Measurements from ENCODE around the gene LRP8.

- no peak for TF ChIP-seq EZH2phosphoT487 (IDR thresholded peaks at IDR 0.05; ENCODE audit: insufficient read depth, low read depth)
- TF ChIP-seq EZH2 (IDR thresholded peaks at IDR 0.05; ENCODE audit: insufficient read depth, poor library complexity, severe bottlenecking): no peak
These were observed 16.8 kb downstream of the LRP8 start for GRCh38 chr1:53310847-53311681.

Measured in GM23248 (cell line).